Pericardium fibroblast (primary cell): Measurements from ENCODE around the gene NR0B2. TPM values are rescaled to one million over a fixed set of nuclear protein-coding genes. Genes with fewer than 3 reads are reported as not detected.

Experiments used
- total RNA-seq: library from RNA; depleted of rRNA; stranded (reverse); fragments of >200 nt; gene quantifications from 2 replicates; pipeline ENCODE4 v1.2.3, GENCODE V29; 2015

NR0B2 gene
- not detected in 2 replicates for total RNA-seq

GRCh38 chr1:26913754-26914619 lies at the start of gene NR0B2:
Gene NR0B2 (minus strand): TSS chr1:26913975. CDS start chr1:26913940, 35 bp downstream.

GRCh38 chr1:26959722-26960624 lies 46.2 kb upstream of the NR0B2 start, which contains the start of gene KDF1:
Gene KDF1 (minus strand): TSS chr1:26960468. CDS start chr1:26952380, 8,088 bp downstream.

GRCh38 chr1:26921540-26922430 lies 8.0 kb upstream of the NR0B2 start, which contains the start of gene NUDC:
Gene NUDC (plus strand): TSS chr1:26921743. CDS start chr1:26921849, 106 bp downstream.

GRCh38 chr1:26900001-26900814 lies 13.6 kb downstream of the NR0B2 start, which contains the start of gene GPATCH3:
Gene GPATCH3 (minus strand): TSS chr1:26900467. CDS start chr1:26900442, 25 bp downstream.

GRCh38 chr1:26889551-26890466 lies 24.0 kb downstream of the NR0B2 start, which contains the start of gene GPN2:
Gene GPN2 (minus strand): TSS chr1:26890283. CDS start chr1:26890096, 187 bp downstream.

GRCh38 chr1:26862781-26863684 lies 50.7 kb downstream of the NR0B2 start, which contains the start of gene SFN:
Gene SFN (plus strand): TSS chr1:26863149. CDS start chr1:26863213, 64 bp downstream.

Other genes with a start within 250 kb of the NR0B2 start
- gene ARID1A, start 218.0 kb downstream of the NR0B2 start, total RNA-seq, result 18.8 and 21.3 TPM in 2 replicates
- 7.7 and 25.5 TPM in 2 replicates for gene PIGV, start 126.0 kb downstream of the NR0B2 start, total RNA-seq
- 5.0 and 12.1 TPM in 2 replicates for gene ZDHHC18, start 87.3 kb downstream of the NR0B2 start, total RNA-seq
- not detected in 2 replicates for gene SFN, start 50.8 kb downstream of the NR0B2 start, total RNA-seq
- 8.5 and 8.8 TPM in 2 replicates for gene GPN2, start 23.7 kb downstream of the NR0B2 start, total RNA-seq
- 7.8 and 9.0 TPM in 2 replicates for gene GPATCH3, start 13.5 kb downstream of the NR0B2 start, total RNA-seq
- gene NUDC, start 7.8 kb upstream of the NR0B2 start, total RNA-seq, result 40.8 and 58.8 TPM in 2 replicates
- gene KDF1, start 46.5 kb upstream of the NR0B2 start, total RNA-seq, result not detected in 2 replicates
- gene TRNP1, start 79.7 kb upstream of the NR0B2 start, total RNA-seq, result 205 and 207 TPM in 2 replicates
- gene TENT5B, start 98.9 kb upstream of the NR0B2 start, total RNA-seq, result 29.8 and 32.7 TPM in 2 replicates
- gene SLC9A1, start 241.2 kb upstream of the NR0B2 start, total RNA-seq, result 12.7 and 15.7 TPM in 2 replicates